ENCODE results near the gene INPP5E. TPM values are rescaled to one million over a fixed set of nuclear protein-coding genes. Genes with fewer than 3 reads are reported as not detected.

Gene INPP5E
- total and polyA plus RNA-seq, 8 donors: 3.2 to 32.1 (median 8.6) TPM

DNA sequence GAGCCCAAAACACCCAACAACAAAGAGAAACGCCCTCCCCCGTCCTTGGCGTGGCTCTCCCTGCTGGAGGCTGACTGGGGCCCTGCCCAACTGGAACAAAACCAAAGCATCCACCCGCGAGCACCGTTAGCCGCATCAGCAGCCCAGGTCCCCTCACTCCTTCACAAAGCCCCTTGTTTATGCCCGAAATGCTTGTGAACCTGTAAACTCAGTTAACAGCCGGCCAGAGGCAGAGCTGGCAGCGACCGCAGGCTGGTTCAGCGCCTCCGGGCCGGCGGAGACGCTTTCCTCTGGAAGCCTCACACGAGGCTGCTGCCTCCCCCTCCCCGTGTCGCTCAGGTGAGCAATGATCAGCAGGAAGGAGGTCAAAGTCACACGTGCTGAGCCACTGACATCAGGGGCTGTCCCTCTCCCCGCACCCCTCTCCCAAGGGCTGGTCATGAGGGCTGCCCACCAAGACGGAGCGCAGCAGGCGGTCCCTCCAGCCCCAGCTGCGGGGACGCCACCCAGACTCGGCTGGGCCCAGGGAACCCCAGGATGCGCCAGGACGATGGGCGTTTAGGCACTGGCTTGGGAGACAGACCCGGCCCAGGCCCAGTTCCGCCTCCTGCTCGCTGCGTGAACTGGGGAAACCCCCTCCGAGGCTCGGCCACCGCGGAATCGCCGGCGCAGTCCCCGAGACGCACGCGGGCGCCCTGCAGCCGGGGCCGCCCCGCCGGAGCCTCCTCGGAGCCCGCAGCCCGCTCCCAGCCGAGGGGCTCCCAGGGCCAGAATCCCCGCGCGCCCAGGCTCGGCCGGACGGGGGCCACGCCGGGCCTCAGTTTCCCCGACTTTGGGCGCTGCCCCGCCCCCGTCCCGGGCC is 40.2 kb downstream of the INPP5E start:
- Histone ChIP-seq H3K36me3 (peaks cover 30 to 73% (median 60%) of the 10 kb centered on the region in 4 donors), H3K9me3 (no peaks in the 10 kb centered on the region), H3K4me3 (peak overlapping the region; percentile 71 to 98 (median 96)), H3K27me3 (no peaks in the 10 kb centered on the region), H3K27ac (peak overlapping the region in 4 of 5 donors; percentile 55 to 81 (median 68)), H3K4me1 (peaks cover 12 to 31% (median 26%) of the 10 kb centered on the region in 4 donors)
- TF ChIP-seq, protein P1, sequence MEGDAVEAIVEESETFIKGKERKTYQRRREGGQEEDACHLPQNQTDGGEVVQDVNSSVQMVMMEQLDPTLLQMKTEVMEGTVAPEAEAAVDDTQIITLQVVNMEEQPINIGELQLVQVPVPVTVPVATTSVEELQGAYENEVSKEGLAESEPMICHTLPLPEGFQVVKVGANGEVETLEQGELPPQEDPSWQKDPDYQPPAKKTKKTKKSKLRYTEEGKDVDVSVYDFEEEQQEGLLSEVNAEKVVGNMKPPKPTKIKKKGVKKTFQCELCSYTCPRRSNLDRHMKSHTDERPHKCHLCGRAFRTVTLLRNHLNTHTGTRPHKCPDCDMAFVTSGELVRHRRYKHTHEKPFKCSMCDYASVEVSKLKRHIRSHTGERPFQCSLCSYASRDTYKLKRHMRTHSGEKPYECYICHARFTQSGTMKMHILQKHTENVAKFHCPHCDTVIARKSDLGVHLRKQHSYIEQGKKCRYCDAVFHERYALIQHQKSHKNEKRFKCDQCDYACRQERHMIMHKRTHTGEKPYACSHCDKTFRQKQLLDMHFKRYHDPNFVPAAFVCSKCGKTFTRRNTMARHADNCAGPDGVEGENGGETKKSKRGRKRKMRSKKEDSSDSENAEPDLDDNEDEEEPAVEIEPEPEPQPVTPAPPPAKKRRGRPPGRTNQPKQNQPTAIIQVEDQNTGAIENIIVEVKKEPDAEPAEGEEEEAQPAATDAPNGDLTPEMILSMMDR (IDR thresholded peaks at IDR 0.05): no peak
- 0 to 3% (median 1%) methylated on average over 28 to 67 of the region's 67 CpGs for WGBS, 5 donors
- intact Hi-C loops (cut with DNase I; ENCODE audit: low total_unique reads): loop anchor here (10.0 kb wide), 1 partner anchor 65 kb away; no protein-coding TSS in a partner anchor
- peak in 1 of 2 donors; percentile 46 for DNase-seq

DNA sequence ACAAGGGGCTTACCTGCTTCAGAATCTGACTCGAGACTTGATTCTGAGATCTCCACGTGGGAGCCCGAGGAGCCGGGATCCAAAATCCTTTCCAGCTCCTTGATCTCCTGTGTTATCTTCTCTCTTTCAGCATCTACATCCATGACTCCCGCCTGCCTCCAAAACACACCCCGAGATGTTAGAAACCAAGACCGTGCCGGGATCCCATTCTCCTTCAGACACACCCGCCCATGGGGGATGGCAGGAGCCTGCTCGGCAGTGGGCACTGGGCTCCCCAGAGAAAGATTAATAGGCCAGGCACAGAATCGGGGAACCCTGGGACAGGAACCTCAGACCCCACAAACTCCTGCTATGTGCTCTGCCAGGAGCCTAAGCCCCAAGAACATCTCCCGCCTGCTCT is 41.4 kb downstream of the INPP5E start:
- no peak for DNase-seq
- Histone ChIP-seq H3K27ac (no peak overlapping the region), H3K27me3 (no peaks in the 10 kb centered on the region), H3K4me1 (peaks cover 12 to 31% (median 26%) of the 10 kb centered on the region in 4 donors), H3K9me3 (no peaks in the 10 kb centered on the region), H3K4me3 (peak overlapping the region in 1 of 4 donors; percentile 98), H3K36me3 (peaks cover 39 to 73% (median 60%) of the 10 kb centered on the region in 4 donors)
- intact Hi-C loops (cut with DNase I; ENCODE audit: low total_unique reads): no loop called here
- TF ChIP-seq POLR2AphosphoS5 (IDR thresholded peaks at IDR 0.05) (no peak), EP300 (IDR thresholded peaks at IDR 0.05) (no peak), POLR2A (IDR thresholded peaks at IDR 0.05) (no peak)
- TF ChIP-seq, protein P1 (IDR thresholded peaks at IDR 0.05): no peak
- WGBS, 5 donors: 94 to 97% (median 94%) methylated on average over 12 of the region's 12 CpGs

DNA sequence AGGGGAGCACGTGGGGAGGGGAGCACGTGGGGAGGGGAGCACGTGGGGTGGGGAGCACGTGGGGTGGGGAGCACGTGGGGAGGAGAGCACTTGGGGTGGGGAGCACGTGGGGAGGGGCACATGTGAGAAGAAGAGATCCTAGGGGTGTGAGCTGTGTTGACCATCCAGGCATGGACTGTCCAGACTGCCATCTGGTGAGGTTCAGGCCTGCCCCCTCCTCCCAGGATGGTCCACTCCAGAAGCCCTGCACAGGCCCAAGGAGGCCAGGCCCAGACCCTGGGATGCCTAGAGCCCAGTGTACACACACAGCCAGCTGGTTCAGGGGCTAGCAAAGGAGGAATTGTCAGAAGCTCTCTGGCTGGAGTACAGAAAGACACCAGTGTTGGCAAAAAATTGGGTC is 42.0 kb downstream of the INPP5E start:
- Histone ChIP-seq H3K36me3 (peaks cover 44 to 76% (median 65%) of the 10 kb centered on the region in 4 donors), H3K27me3 (no peaks in the 10 kb centered on the region), H3K27ac (no peak overlapping the region), H3K4me3 (no peak overlapping the region), H3K4me1 (peaks cover 12 to 31% (median 26%) of the 10 kb centered on the region in 4 donors), H3K9me3 (no peaks in the 10 kb centered on the region)
- intact Hi-C loops (cut with DNase I; ENCODE audit: low total_unique reads): no loop called here
- TF ChIP-seq POLR2AphosphoS5 (IDR thresholded peaks at IDR 0.05): no peak
- TF ChIP-seq POLR2A (IDR thresholded peaks at IDR 0.05): no peak
- TF ChIP-seq, protein P1 (IDR thresholded peaks at IDR 0.05): no peak
- no peak for TF ChIP-seq EP300 (IDR thresholded peaks at IDR 0.05)
- DNase-seq: no peak
- WGBS, 5 donors: 60 to 83% (median 81%) methylated on average over 1 to 6 of the region's 6 CpGs; no CpG with 5 or more reads in 1 of the 5 donors

DNA sequence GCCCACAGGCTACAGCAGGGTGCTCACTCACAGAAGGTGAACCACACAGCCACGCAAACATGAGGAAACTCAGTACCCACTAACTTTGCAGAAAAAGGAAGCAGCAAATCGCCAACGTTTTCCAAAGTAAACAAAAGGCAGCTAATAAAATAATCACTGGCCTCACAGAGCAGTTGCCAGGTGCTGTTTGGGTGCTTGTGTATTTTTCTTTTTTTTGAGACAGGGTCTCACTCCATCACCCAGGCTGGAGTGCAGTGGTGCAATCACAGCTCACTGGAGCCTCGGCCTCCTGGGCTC is 43.5 kb downstream of the INPP5E start:
- Histone ChIP-seq H3K27me3 (no peaks in the 10 kb centered on the region), H3K4me1 (peaks cover 12 to 31% (median 26%) of the 10 kb centered on the region in 4 donors), H3K27ac (no peak overlapping the region), H3K9me3 (no peaks in the 10 kb centered on the region), H3K36me3 (peaks cover 53 to 76% (median 68%) of the 10 kb centered on the region in 4 donors), H3K4me3 (no peak overlapping the region)
- whole genome bisulfite sequencing, 5 donors: 48 to 64% (median 59%) methylated on average over 4 of the region's 4 CpGs
- intact Hi-C loops (cut with DNase I; ENCODE audit: low total_unique reads): no loop called here
- no peak for DNase-seq
- TF ChIP-seq POLR2AphosphoS5 (IDR thresholded peaks at IDR 0.05): no peak
- TF ChIP-seq EP300 (IDR thresholded peaks at IDR 0.05): no peak
- TF ChIP-seq, protein P1 (IDR thresholded peaks at IDR 0.05): no peak
- no peak for TF ChIP-seq POLR2A (IDR thresholded peaks at IDR 0.05)
